Liver (tissue), 9 donors: Measurements from ENCODE around the gene SEMA4G. TPM values are rescaled to one million over a fixed set of nuclear protein-coding genes. Genes with fewer than 3 reads are reported as not detected.

Source experiments
- DNase-seq: peaks from one replicate; pipeline ENCODE4 v3.0.0-alpha.2; 2017; ENCODE audit warnings: low spot score
- H3K27ac ChIP-seq, 2 donors: one replicate each; pipeline ENCODE4 v1.7.0; 2013; ENCODE audit warnings: inconsistent platforms in 2 of 2, low read length in 2 of 2, control low read depth in 1 of 2, low read depth in 1 of 2, mild to moderate bottlenecking in 1 of 2
- H3K27me3 ChIP-seq, 4 donors: one replicate each; pipeline versions ENCODE4 v1.6.1 to v1.7.0; 2013; ENCODE audit warnings: low read length in 3 of 4, inconsistent platforms in 1 of 4, mild to moderate bottlenecking in 1 of 4, moderate library complexity in 1 of 4; ENCODE audit not compliant: control insufficient read depth in 4 of 4, insufficient read depth in 4 of 4
- H3K36me3 ChIP-seq, 4 donors: one replicate each; pipeline versions ENCODE4 v1.6.1 to v1.7.0; 2013; ENCODE audit warnings: low read length in 3 of 4, mild to moderate bottlenecking in 3 of 4, low read depth in 1 of 4, moderate library complexity in 1 of 4; ENCODE audit not compliant: control insufficient read depth in 4 of 4, insufficient read depth in 3 of 4
- H3K4me1 ChIP-seq, 4 donors: one replicate each; pipeline versions ENCODE4 v1.6.1 to v1.7.0; 2013; ENCODE audit warnings: low read length in 3 of 4, mild to moderate bottlenecking in 3 of 4, moderate library complexity in 1 of 4; ENCODE audit not compliant: control insufficient read depth in 4 of 4, insufficient read depth in 4 of 4
- H3K4me3 ChIP-seq, 3 donors: one replicate each; pipeline versions ENCODE4 v1.6.1 to v1.7.0; 2013; ENCODE audit warnings: low read length in 3 of 3, control low read depth in 1 of 3, low read depth in 1 of 3, mild to moderate bottlenecking in 1 of 3
- H3K9ac ChIP-seq, 2 donors: one replicate each; pipeline ENCODE4 v1.7.0; 2013; ENCODE audit warnings: low read length in 2 of 2, mild to moderate bottlenecking in 2 of 2, moderate library complexity in 2 of 2, control low read depth in 1 of 2, low read depth in 1 of 2
- H3K9me3 ChIP-seq, 4 donors: one replicate each; pipeline versions ENCODE4 v1.6.1 to v1.7.0; 2013; ENCODE audit warnings: low read length in 3 of 4; ENCODE audit not compliant: control insufficient read depth in 4 of 4
- ATF3 ChIP-seq: IDR thresholded peaks from 2 replicates; pipeline ENCODE4 v1.6.1; 2016; ENCODE audit warnings: antibody characterized with exemption
- EGR1 ChIP-seq, 2 donors: IDR thresholded peaks; 2 replicates each; pipeline ENCODE4 v1.6.1; 2016 to 2018; ENCODE audit warnings: antibody characterized with exemption in 2 of 2, low read depth in 2 of 2
- FOXA1 ChIP-seq: IDR thresholded peaks from 2 replicates; pipeline ENCODE4 v1.6.1; 2016; ENCODE audit warnings: antibody characterized with exemption
- FOXA2 ChIP-seq: IDR thresholded peaks from 2 replicates; pipeline ENCODE4 v1.6.1; 2016; ENCODE audit warnings: antibody characterized with exemption
- GABPA ChIP-seq, 2 donors: IDR thresholded peaks in 1 of 2; conservative IDR thresholded peaks in 1 of 2; 2 replicates each; pipeline ENCODE4 v1.6.1; 2016; ENCODE audit warnings: antibody characterized with exemption in 2 of 2, mild to moderate bottlenecking in 1 of 2, moderate library complexity in 1 of 2
- HNF4A ChIP-seq, 2 donors: conservative IDR thresholded peaks; 2 replicates each; pipeline ENCODE4 v1.6.1; 2016; ENCODE audit warnings: antibody characterized with exemption in 2 of 2, mild to moderate bottlenecking in 2 of 2
- HNF4G ChIP-seq: IDR thresholded peaks from 2 replicates; pipeline ENCODE4 v1.6.1; 2016; ENCODE audit warnings: antibody characterized with exemption
- JUND ChIP-seq, 2 donors: IDR thresholded peaks; 2 replicates each; pipeline ENCODE4 v1.6.1; 2016; ENCODE audit warnings: antibody characterized with exemption in 2 of 2
- MAX ChIP-seq: IDR thresholded peaks from 2 replicates; pipeline ENCODE4 v1.6.1; 2016; ENCODE audit warnings: antibody characterized with exemption
- NR2F2 ChIP-seq: IDR thresholded peaks from 2 replicates; pipeline ENCODE4 v1.6.1; 2016; ENCODE audit warnings: antibody characterized with exemption
- RAD21 ChIP-seq, 2 donors: IDR thresholded peaks; 2 replicates each; pipeline ENCODE4 v1.6.1; 2016; ENCODE audit warnings: antibody characterized with exemption in 2 of 2, mild to moderate bottlenecking in 2 of 2
- REST ChIP-seq: IDR thresholded peaks from 2 replicates; pipeline ENCODE4 v1.6.1; 2016; ENCODE audit warnings: antibody characterized with exemption, mild to moderate bottlenecking
- RXRA ChIP-seq, 2 donors: IDR thresholded peaks; 2 replicates each; pipeline ENCODE4 v1.6.1; 2017 to 2018; ENCODE audit warnings: antibody characterized with exemption in 2 of 2, mild to moderate bottlenecking in 1 of 2
- SP1 ChIP-seq: IDR thresholded peaks from 2 replicates; pipeline ENCODE4 v1.6.1; 2018; ENCODE audit warnings: antibody characterized with exemption, mild to moderate bottlenecking
- TAF1 ChIP-seq: conservative IDR thresholded peaks from 2 replicates; pipeline ENCODE4 v1.6.1; 2016; ENCODE audit warnings: antibody characterized with exemption, mild to moderate bottlenecking
- YY1 ChIP-seq: IDR thresholded peaks from 2 replicates; pipeline ENCODE4 v1.6.1; 2016; ENCODE audit warnings: antibody characterized with exemption, mild to moderate bottlenecking
- ZBTB33 ChIP-seq: IDR thresholded peaks from 2 replicates; pipeline ENCODE4 v1.6.1; 2016; ENCODE audit warnings: antibody characterized with exemption
- WGBS: extraction: QIAGEN DNeasy Blood & Tissue Kit; methylation state at CpG from one replicate; pipeline ENCODE4 v1.1.7; 2013; 5-methylcytosine and 5-hydroxymethylcytosine counted together
- polyA plus RNA-seq, 2 donors: library from polyadenylated mRNA; stranded (reverse) in 1 of 2; unstranded in 1 of 2; fragments of 200-250 nt in 1 of 2; fragments of >200 nt in 1 of 2; fragmentation: Nextera tagmentation in 1 of 2; extraction: Ambion mirVana in 1 of 2; gene quantifications; one replicate each; pipeline versions ENCODE4 v1.2.1 to v1.2.3, GENCODE V29; 2013 to 2015
- total RNA-seq, 2 donors: library from RNA; depleted of rRNA; stranded (reverse); fragments of >200 nt; gene quantifications; one replicate each; pipeline ENCODE4 v1.2.3, GENCODE V29; 2014
- TF ChIP-seq, protein P1 (sequence below): fragments of 150-350 bp; IDR thresholded peaks from 2 replicates; pipeline ENCODE4 v1.5.1; 2017; ENCODE audit warnings: improper control_type of control experiment, low read depth, low read length; ENCODE audit not compliant: missing input control
- donor health status: healthy.
- donor health status: healthy.
- donor health status: healthy.
- donor health status: healthy.
- donor health status: healthy.

The SEMA4G gene
- total and polyA plus RNA-seq, 4 donors: 13.9 to 56.0 (median 30.2) TPM

GRCh38 chr10:100986952-100987684 lies 17.8 kb downstream of the SEMA4G start, which contains the start of the genes MRPL43 and TWNK:
Gene MRPL43 (minus strand): TSS chr10:100987497. CDS start chr10:100987443, 54 bp downstream.
Gene TWNK (plus strand): TSS chr10:100987543. CDS start chr10:100988211, 668 bp downstream.
- TF ChIP-seq FOXA2 (no peak), REST (no peak), HNF4A (conservative IDR thresholded peaks at IDR 0.05) (no peak), MAX (peak; percentile 99), FOXA1 (no peak), JUND (IDR thresholded peaks at IDR 0.05) (no peak), TAF1 (no peak), ATF3 (no peak), SP1 (peak; percentile 18), HNF4G (no peak), YY1 (peak; percentile 19), ZBTB33 (no peak), NR2F2 (no peak), RXRA (IDR thresholded peaks at IDR 0.05) (peak; percentile 10 to 63), RAD21 (IDR thresholded peaks at IDR 0.05) (no peak), GABPA (IDR thresholded peaks at IDR 0.05 in 1 of 2, conservative IDR thresholded peaks at IDR 0.05 in 1 of 2) (peak; percentile 94 to 99), EGR1 (IDR thresholded peaks at IDR 0.05; ENCODE audit: low read depth in 2 of 2) (no peak)
- TF ChIP-seq, protein P1, sequence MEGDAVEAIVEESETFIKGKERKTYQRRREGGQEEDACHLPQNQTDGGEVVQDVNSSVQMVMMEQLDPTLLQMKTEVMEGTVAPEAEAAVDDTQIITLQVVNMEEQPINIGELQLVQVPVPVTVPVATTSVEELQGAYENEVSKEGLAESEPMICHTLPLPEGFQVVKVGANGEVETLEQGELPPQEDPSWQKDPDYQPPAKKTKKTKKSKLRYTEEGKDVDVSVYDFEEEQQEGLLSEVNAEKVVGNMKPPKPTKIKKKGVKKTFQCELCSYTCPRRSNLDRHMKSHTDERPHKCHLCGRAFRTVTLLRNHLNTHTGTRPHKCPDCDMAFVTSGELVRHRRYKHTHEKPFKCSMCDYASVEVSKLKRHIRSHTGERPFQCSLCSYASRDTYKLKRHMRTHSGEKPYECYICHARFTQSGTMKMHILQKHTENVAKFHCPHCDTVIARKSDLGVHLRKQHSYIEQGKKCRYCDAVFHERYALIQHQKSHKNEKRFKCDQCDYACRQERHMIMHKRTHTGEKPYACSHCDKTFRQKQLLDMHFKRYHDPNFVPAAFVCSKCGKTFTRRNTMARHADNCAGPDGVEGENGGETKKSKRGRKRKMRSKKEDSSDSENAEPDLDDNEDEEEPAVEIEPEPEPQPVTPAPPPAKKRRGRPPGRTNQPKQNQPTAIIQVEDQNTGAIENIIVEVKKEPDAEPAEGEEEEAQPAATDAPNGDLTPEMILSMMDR: no peak
- Histone ChIP-seq H3K4me1 (peaks cover 4 to 33% (median 28%) of the 10 kb centered on the region in 4 donors), H3K4me3 (peak within 1 kb of the TSS; percentile 89 to 98 (median 93)), H3K27me3 (no peaks in the 10 kb centered on the region), H3K9ac (peak within 1 kb of the TSS in 1 of 2 donors; percentile 87), H3K36me3 (peaks cover 6 to 24% (median 9%) of the 10 kb centered on the region in 4 donors), H3K27ac (peak within 1 kb of the TSS; percentile 44 to 75), H3K9me3 (no peaks in the 10 kb centered on the region)
- DNase-seq: peak; percentile 87
- under 1% methylated on average over 75 of the region's 75 CpGs for WGBS
